Panc1 (cell line): ENCODE measurements around the gene CCN6.

Source experiments
- TCF7L2 ChIP-seq: IDR thresholded peaks from 2 replicates; pipeline ENCODE4 v1.6.1; 2011; ENCODE audit warnings: mild to moderate bottlenecking, low read depth, low read length, inconsistent platforms
- TF ChIP-seq, protein P1 (sequence below): fragments of 450-650 bp; IDR thresholded peaks from 2 replicates; pipeline ENCODE4 v1.5.1; 2017; ENCODE audit warnings: mild to moderate bottlenecking

DNA sequence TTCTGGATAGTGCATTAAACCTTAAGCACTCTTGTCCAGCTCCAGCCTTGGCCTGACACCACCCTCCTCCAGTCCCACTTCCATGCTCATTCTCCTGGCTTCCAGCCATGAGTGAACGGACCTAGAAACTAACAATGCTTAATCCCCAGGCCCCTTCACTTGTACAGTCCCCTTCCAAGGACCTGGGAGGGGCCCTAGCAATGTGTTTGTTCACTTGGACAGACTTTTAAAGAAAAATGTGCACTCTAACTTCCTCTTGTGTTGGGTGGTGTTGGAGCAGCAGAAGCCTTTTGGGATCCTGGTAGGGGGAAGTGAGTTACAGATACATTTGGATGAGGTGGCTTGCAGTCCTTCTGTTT, 48.9 kb upstream of the CCN6 start:
- TF ChIP-seq, protein P1, sequence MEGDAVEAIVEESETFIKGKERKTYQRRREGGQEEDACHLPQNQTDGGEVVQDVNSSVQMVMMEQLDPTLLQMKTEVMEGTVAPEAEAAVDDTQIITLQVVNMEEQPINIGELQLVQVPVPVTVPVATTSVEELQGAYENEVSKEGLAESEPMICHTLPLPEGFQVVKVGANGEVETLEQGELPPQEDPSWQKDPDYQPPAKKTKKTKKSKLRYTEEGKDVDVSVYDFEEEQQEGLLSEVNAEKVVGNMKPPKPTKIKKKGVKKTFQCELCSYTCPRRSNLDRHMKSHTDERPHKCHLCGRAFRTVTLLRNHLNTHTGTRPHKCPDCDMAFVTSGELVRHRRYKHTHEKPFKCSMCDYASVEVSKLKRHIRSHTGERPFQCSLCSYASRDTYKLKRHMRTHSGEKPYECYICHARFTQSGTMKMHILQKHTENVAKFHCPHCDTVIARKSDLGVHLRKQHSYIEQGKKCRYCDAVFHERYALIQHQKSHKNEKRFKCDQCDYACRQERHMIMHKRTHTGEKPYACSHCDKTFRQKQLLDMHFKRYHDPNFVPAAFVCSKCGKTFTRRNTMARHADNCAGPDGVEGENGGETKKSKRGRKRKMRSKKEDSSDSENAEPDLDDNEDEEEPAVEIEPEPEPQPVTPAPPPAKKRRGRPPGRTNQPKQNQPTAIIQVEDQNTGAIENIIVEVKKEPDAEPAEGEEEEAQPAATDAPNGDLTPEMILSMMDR, result no peak
- TF ChIP-seq TCF7L2, result no peak
